ENCODE results near the gene DNAH6. TPM values are rescaled to one million over a fixed set of nuclear protein-coding genes. Genes with fewer than 3 reads are reported as not detected.

DNAH6 gene
- total and polyA plus RNA-seq, 2 of the 13 experiments (the other 11 are each of a cell fraction or from before 2014, with no cell fraction given) = 0.01 TPM; not detected in 1

- no peaks in the 10 kb centered on the region for H3K9me3 ChIP-seq (ENCODE audit: low read length)
- no peak overlapping the region for H3K4me3 ChIP-seq (replicated peaks in 1 of 3; ENCODE audit: insufficient read depth in 1 of 3, low read depth in 2 of 3, low read length in 3 of 3)
- peaks cover 5% of the 10 kb centered on the region; the same call in 1 of the 2 replicates for H3K4me1 ChIP-seq (ENCODE audit: insufficient read depth, low read length)
- ATAC-seq = no peak
- ChIA-PET CTCF (ENCODE audit: low intra/inter-chr PET ratio, low total read pairs) (interaction anchor here (1.2 to 1.7 kb wide), 2 partner anchors 138 to 389 kb away, joined by 3 to 7 read pairs; no protein-coding TSS in a partner anchor), POLR2A (no interaction called here)
- no peaks in the 10 kb centered on the region for H4K20me1 ChIP-seq (ENCODE audit: insufficient read depth, low read length)
- intact Hi-C loops (cut with micrococcal nuclease; ENCODE audit: unreplicated experiment) = no loop called here
- in situ Hi-C loops (cut with HindIII; ENCODE audit: extremely low pct_ligation_motif_present, low pct_unique_long_range_greater_than_20kb) = no loop called here
- H3K27me3 ChIP-seq (ENCODE audit: control insufficient read depth in 1 of 2, insufficient read depth in 2 of 2, low read length in 2 of 2) = no peaks in the 10 kb centered on the region
- H3K27ac ChIP-seq (ENCODE audit: extremely low read length, insufficient read depth, low read length) = no peak overlapping the region
- H3K36me3 ChIP-seq (replicated peaks in 1 of 2; ENCODE audit: control insufficient read depth in 1 of 2, insufficient read depth in 2 of 2, low read length in 2 of 2) = no peaks in the 10 kb centered on the region
- 69% methylated on average over 5 of the region's 5 CpGs for WGBS (ENCODE audit: low lambda C conversion rate)
- TF ChIP-seq ZNF335 (CRISPR knock-in tag; IDR thresholded peaks at IDR 0.05) (no peak), GLMP (CRISPR knock-in tag; IDR thresholded peaks at IDR 0.05; ENCODE audit: borderline replicate concordance) (no peak), CENPBD1 (CRISPR knock-in tag; IDR thresholded peaks at IDR 0.05; ENCODE audit: borderline replicate concordance, low read depth) (no peak), ZNF33B (CRISPR knock-in tag; IDR thresholded peaks at IDR 0.05) (no peak), MXD1 (CRISPR knock-in tag; IDR thresholded peaks at IDR 0.05) (no peak), XRCC5 (optimal IDR thresholded peaks at IDR 0.05; ENCODE audit: low read length) (no peak), HOXD1 (CRISPR knock-in tag; IDR thresholded peaks at IDR 0.05) (no peak), ZNF343 (CRISPR knock-in tag; IDR thresholded peaks at IDR 0.05) (no peak)
- FAIRE-seq = no peak
- H3K9ac ChIP-seq (ENCODE audit: insufficient read depth, low read depth, low read length) = no peak overlapping the region
- no peak for DNase-seq (ENCODE audit: low spot score)
- no peak overlapping the region for H2AFZ ChIP-seq (ENCODE audit: low read length)
- H3K4me2 ChIP-seq (ENCODE audit: low read depth, low read length) = no peak overlapping the region
- H3K79me2 ChIP-seq (ENCODE audit: insufficient read depth, low read length) = no peaks in the 10 kb centered on the region
- BruUV-seq (replicated peaks) = no TSS peak
Observed at GRCh38 chr2:84493514-84493913, 22.8 kb upstream of the DNAH6 start.
